ENCODE results near the gene F7. TPM values are rescaled to one million over a fixed set of nuclear protein-coding genes. Genes with fewer than 3 reads are reported as not detected.
A peak's percentile ranks its signal among the peaks of the same experiment; 100 is the strongest.

Gene F7
- total and polyA plus RNA-seq, 12 donors: 0.04 to 0.45 (median 0.20) TPM; not detected in 7

GRCh38 chr13:113091211-113091771, 14.3 kb upstream of the F7 start:
- H3K4me1 ChIP-seq: no peaks in the 10 kb centered on the region
- 85 to 86% methylated on average over 30 of the region's 30 CpGs for WGBS, 2 donors
- no peak for ATAC-seq
- H3K27ac ChIP-seq: no peak overlapping the region
- H3K9me3 ChIP-seq: no peaks in the 10 kb centered on the region
- intact Hi-C loops (cut with DNase I): no loop called here
- DNase-seq: no peak
- H3K36me3 ChIP-seq: peaks cover 0 to 75% (median 4%) of the 10 kb centered on the region in 9 donors
- no peak for TF ChIP-seq CTCF (IDR thresholded peaks at IDR 0.05)
- H3K27me3 ChIP-seq: no peaks in the 10 kb centered on the region
- no peak overlapping the region for H3K4me3 ChIP-seq

- 88 to 89% methylated on average over 33 of the region's 33 CpGs for WGBS, 2 donors
- peak in 2 of 8 donors; percentile 8 to 14 for ATAC-seq
Measured at GRCh38 chr13:113091891-113092775, 13.5 kb upstream of the F7 start.

GRCh38 chr13:113092776-113093579, 12.6 kb upstream of the F7 start:
- DNase-seq: no peak
- Histone ChIP-seq H3K9me3 (no peaks in the 10 kb centered on the region), H3K4me1 (no peaks in the 10 kb centered on the region), H3K27me3 (peaks cover 0 to 3% (median 0%) of the 10 kb centered on the region in 7 donors), H3K27ac (no peak overlapping the region), H3K36me3 (peaks cover 0 to 74% (median 4%) of the 10 kb centered on the region in 9 donors), H3K4me3 (no peak overlapping the region)
- intact Hi-C loops (cut with DNase I): no loop called here
- WGBS, 2 donors: 93 to 94% methylated on average over 25 of the region's 25 CpGs
- TF ChIP-seq CTCF (IDR thresholded peaks at IDR 0.05): no peak
- no peak for ATAC-seq

More at GRCh38 chr13:113091891-113092775, 13.5 kb upstream of the F7 start:
- peaks cover 0 to 3% (median 0%) of the 10 kb centered on the region in 7 donors for H3K27me3 ChIP-seq
- no peaks in the 10 kb centered on the region for H3K4me1 ChIP-seq
- H3K27ac ChIP-seq: no peak overlapping the region
- no peak overlapping the region for H3K4me3 ChIP-seq
- no peaks in the 10 kb centered on the region for H3K9me3 ChIP-seq
- TF ChIP-seq CTCF (IDR thresholded peaks at IDR 0.05): no peak
- intact Hi-C loops (cut with DNase I): no loop called here
- DNase-seq: no peak
- peaks cover 0 to 74% (median 4%) of the 10 kb centered on the region in 9 donors for H3K36me3 ChIP-seq

All from heart right ventricle (tissue), 16 donors.